GM21737 (cell line): Measurements from ENCODE around the gene NINL.
"Not testable (repeated sequence)": the region's sequence is repeated elsewhere in the genome, so short reads cannot be mapped to it uniquely, and the experiment has no call there.

Experiments
- ATAC-seq: cut with Tn5 transposase; IDR thresholded peaks from one replicate; pipeline ENCODE4 v1.9.1; 2021; ENCODE audit warnings: mild to moderate bottlenecking, moderate library complexity; ENCODE audit not compliant: unreplicated experiment

NINL gene

GRCh38 chr20:25553819-25554296 lies 31.5 kb downstream of the NINL start:
- no peak for ATAC-seq

DNA sequence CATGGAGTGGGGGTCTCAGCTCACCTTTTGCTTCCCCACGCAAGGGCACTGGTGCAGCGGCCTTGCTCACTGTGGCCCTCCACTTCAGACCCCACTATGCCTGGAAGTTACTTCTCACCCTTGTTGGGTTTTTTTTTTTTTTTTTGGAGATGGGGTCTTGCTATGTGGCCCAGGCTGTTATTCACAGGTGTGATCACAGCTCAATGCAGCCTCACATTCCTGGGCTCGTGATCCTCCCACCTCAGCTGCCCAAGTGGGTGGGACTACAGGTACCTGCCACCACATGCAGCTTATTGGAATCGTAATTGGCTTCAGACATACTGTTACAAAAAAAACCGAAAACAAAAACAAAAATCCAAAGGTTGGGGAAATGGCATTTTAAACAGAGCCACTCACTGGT lies 32.4 kb downstream of the NINL start:
- ATAC-seq = no peak

DNA sequence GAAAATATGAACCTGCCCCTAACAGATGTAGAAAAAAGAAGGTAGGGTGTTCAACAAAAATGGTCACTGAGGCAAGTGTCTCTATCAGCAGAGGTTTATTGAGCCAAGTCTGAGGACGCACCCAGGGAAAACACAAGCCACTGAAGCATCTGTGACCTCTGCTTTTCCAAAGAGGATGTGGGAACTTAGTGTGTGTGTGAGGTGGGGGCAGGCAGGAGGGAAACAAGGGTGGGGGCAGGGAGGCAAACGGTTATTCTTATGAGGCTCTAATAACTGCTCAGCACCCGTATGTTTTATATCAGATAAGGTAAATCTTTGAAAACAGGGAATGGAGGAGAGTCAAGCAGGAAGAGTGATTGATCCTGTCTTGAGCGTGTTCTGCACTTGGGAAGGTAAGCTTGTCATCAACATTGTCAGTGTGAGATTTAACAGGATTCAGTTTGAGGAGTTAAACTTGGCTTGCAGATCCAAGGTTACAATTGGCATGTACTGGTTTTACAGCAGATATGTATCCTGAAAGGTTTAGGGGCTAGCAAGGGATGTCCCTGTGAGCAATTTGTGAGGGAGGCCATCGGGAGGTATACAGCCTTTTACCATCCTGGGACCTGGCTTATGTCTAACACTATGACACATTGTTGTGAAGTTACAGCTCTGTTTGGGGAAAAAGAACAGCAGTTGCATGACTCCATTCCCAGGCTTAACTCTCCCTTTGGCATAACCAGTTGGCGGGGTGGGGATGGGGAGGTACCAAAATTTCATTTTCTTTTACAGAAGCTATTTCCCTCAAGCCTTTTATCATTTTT lies 33.7 kb downstream of the NINL start:
- ATAC-seq = no peak

DNA sequence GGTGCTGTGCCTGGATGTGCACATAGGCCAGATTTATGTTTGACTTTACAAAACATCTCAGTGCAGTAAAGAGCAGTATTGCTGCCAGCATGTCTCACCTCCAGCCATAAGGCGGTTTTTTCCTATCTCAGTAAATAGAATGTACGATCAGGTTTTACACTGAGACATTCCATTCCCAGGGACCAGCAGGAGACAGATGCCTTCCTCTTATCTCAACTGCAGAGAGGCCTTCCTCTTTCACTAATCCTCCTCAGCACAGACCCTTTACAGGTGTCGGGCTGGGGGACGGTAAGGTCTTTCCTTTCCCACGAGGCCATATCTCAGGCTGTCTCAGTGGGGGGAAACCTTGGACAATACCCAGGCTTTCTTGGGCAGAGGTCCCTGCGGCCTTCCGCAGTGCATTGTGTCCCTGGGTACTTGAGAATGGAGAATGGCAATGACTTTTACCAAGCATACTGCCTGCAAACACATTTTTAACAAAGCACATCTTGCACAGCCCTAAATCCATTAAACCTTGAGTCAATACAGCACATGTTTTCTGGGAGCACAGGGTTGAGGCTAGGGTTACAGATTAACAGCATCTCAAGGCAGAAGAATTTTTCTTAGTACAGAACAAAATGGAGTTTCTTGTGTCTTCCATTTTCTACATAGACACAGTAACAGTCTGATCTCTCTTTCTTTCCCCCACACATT lies 34.5 kb downstream of the NINL start:
- not testable (repeated sequence) for ATAC-seq

GRCh38 chr20:25549843-25550477 lies 35.4 kb downstream of the NINL start:
- ATAC-seq = no peak

- ATAC-seq = no peak
These were observed 36.1 kb downstream of the NINL start for GRCh38 chr20:25549172-25549773.

GRCh38 chr20:25548613-25549086 lies 36.7 kb downstream of the NINL start:
- no peak for ATAC-seq

GRCh38 chr20:25547999-25548398 lies 37.3 kb downstream of the NINL start:
- ATAC-seq = no peak

- ATAC-seq = no peak
These were observed 38.3 kb downstream of the NINL start for GRCh38 chr20:25547063-25547462.

DNA sequence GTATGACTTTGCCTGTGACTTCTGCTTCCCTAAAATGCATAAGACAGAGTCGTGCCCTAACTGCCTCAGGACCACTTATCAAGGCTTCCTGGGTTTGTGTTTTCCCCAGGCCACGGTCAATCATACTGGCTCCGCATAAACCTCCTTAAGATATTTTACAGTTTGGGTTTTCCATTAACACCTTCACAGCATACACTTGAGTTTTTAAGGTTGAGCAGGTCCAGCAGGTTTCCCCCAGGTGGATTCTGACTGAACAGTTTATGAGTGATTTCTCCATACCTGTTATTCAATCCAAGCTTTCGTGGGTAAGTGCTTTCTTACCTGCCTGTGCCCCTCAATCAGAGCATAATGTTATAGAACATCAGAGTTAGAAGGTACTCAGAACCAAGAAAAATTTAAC lies 39.3 kb downstream of the NINL start:
- ATAC-seq = no peak

DNA sequence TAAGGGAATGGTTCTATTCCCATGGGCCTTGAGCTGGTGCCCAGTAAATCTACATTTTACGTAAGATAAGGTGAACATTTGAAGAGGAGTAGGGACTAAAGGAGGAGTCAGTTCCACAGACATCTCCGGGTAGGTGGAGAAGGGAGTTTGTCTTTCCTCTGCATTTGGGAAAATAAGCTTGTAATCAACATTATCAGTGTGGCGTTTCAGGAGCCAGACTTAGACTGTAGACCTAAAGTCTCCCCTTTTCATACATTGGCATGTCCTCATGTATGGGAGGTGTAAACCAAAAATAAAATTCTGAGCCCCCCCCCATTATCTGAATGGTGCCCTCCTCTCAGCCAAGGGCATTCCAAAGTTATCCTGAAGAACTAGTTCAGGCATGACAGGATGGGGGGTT lies 40.2 kb downstream of the NINL start:
- no peak for ATAC-seq

- no peak for ATAC-seq
These were observed 40.6 kb downstream of the NINL start for GRCh38 chr20:25544734-25545133.

DNA sequence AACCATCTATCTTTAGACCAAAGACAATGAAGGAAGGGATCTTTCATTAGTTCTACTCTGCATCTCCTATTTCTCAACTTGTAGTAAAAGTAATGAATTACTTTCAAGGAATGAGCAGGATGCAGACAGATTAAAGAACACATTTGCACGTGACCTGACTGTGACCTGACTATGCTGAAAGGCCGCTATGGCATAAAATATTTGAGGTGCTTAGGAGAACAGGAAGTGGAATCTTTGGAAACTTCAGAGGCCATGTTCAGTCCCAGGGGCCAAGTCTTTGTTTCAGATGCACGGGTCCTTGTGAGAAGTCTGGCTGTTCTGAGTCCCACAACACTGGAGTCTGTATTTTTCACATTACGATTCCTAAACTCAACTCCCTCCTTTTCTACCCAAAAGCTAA lies 41.0 kb downstream of the NINL start:
- no peak for ATAC-seq

DNA sequence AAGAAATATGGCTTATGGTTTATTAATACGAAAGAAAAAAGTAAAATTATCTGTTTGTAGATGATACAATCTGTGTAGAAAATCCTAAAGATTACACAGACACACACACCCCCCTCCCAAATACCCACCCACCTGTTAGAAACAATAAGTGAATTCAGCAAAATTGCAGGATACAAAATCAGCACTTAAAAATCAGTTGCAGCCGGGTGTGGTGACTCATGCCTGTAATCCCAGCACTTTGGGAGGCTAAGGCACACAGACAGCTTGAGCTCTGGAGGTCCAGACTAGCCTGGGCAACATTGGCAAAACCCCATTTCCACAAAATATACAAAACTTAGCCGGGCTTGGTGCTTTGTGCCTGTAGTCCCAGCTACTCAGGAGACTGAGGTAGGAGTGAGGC lies 42.3 kb downstream of the NINL start:
- no peak for ATAC-seq

DNA sequence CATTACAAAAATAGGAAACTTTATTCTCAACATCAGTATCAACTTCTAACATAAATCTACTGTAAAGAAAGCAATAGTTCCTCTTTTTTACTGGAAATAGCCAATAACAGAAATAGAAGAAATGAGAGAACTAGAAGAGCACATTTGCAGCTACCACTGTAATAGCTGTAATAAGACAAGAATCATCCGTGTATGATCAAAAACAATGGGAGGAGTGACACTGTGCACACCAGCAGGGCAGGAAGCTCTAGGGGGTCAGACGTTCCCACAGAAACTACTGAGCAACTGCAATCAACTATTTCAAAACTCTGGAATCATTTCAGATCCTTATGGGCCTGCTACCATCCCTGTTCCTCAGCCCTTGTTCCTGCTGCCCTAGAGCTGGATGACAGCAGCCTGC lies 43.7 kb downstream of the NINL start:
- ATAC-seq = no peak

DNA sequence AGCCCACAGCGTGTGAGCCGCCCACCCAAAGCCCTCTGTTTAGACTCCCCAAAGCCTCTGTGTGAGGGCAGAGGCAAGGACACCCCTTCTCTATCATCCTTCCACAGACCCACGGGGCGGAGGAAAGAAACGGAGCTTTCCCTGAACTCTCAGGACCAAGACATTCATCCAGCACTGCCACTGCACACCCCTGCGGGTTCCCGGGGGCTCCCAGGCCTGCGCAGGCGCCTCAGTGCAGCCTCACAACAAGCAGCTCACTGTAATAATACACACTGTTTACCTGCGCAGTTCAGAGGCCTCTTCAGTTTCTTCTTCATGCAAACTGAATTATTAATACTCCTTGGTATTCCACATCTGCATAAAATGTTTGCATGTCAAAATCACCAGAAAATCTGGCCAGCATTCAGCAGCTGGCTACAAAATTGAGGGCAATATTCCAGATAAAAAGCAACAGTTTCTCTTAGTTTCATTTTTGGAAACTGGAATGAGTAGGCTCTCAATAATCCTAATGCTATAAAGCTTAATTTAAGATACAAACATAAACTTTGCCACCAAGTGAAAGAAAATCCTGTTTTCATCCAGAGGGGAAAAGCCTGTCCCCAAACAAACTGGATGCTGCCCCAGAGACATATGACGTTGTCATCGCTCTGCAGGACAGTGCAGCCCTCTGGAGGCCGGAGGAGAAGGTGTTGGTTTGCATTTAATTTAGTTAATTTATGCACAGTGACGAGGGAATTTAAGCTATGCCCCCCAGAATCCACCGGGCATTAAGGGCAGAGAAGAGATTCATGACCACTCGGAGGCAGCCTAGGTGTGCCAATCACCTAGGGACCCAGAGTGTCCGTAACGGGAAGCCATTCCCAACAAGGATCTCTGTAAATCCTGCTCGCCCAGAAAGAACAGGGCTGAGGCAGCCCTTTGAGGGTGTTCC lies 45.3 kb downstream of the NINL start:
- no peak for ATAC-seq

GRCh38 chr20:25538838-25539665 lies 46.3 kb downstream of the NINL start:
- ATAC-seq = no peak

- no peak for ATAC-seq
These were observed 47.4 kb downstream of the NINL start for GRCh38 chr20:25537890-25538289.

DNA sequence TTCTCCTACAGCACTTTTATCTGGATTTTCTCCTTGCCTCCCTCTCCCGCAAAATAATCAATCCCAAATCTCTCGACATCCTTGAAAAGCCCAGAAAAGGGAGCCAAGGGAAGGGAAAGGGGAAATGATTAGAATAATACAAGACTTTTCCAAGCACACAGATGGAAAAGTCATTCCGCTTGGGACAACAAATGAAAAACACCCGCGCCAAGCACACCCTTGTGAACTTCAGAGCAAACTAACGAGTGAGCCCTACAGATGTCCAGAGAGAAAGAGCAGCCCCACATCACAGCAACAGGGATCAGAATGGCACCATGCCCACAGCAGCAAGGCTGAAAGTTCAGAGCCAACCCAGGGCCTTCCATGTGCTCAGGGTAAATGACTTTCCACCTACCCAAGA lies 49.6 kb downstream of the NINL start:
- no peak for ATAC-seq
